Measurements from ENCODE around the gene CYGB. TPM values are rescaled to one million over a fixed set of nuclear protein-coding genes. Genes with fewer than 3 reads are reported as not detected.

The CYGB gene
- total and polyA plus RNA-seq, 2 of the 13 experiments (the other 11 are each of a cell fraction or from before 2014, with no cell fraction given), result 18.9 to 27.1 TPM

DNA sequence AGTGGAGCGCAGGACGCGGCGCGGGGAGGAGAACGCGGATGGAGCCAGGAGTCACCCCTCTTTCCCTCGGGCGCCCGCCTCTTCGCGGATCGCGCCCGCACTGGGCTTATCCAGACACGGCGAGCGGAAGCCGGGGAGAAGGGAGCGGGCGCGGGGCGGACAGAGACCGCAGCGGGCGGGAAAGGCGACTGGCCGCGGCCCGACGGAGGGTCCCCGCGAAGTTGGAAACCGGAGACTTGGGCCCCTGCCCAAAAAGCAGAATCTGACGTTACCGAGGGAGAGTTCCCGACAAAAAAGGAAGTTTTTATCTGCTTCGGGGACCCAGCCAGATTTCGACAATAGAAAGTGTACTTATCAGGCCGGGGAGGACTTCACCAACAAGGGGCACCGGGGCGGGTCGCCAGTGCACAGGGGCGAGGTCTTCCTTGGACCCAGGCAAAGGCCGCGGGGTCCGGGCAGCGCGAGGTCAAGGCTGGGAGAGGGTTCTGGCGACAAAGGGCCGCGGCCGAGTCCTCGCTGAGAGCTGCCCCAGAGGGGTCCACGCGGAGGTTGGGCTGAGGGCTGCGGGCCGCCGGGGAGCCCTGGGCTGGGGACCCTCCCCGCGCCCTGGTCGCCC lies 47.6 kb upstream of the CYGB start (continued):
- TF ChIP-seq TAF15 (IDR thresholded peaks at IDR 0.05; ENCODE audit: low read depth, low read length, poor library complexity, severe bottlenecking) (peak; percentile 84), KLF12 (CRISPR knock-in tag; IDR thresholded peaks at IDR 0.05; ENCODE audit: borderline replicate concordance) (no peak), ZNF12 (CRISPR knock-in tag; IDR thresholded peaks at IDR 0.05) (no peak), ZNF720 (CRISPR knock-in tag; IDR thresholded peaks at IDR 0.05) (no peak), SMC3 (IDR thresholded peaks at IDR 0.05; ENCODE audit: low read length) (no peak), ZNF782 (CRISPR knock-in tag; IDR thresholded peaks at IDR 0.05; ENCODE audit: borderline replicate concordance) (no peak), HES4 (CRISPR knock-in tag; IDR thresholded peaks at IDR 0.05; ENCODE audit: borderline replicate concordance) (no peak), ZNF839 (CRISPR knock-in tag; IDR thresholded peaks at IDR 0.05; ENCODE audit: borderline replicate concordance) (no peak), FOXC1 (CRISPR knock-in tag; IDR thresholded peaks at IDR 0.05; ENCODE audit: borderline replicate concordance) (peak; percentile 53; the same call in 1 of the 2 replicates), ZFX (CRISPR knock-in tag; IDR thresholded peaks at IDR 0.05; ENCODE audit: low read depth) (no peak), HHEX (CRISPR knock-in tag; IDR thresholded peaks at IDR 0.05) (no peak), ZNF703 (CRISPR knock-in tag; IDR thresholded peaks at IDR 0.05; ENCODE audit: borderline replicate concordance) (no peak), ZFP62 (CRISPR knock-in tag; IDR thresholded peaks at IDR 0.05) (no peak), PRMT3 (CRISPR knock-in tag; IDR thresholded peaks at IDR 0.05; ENCODE audit: borderline replicate concordance, low read depth) (no peak), SPEN (CRISPR knock-in tag; IDR thresholded peaks at IDR 0.05; ENCODE audit: low read depth) (no peak), SRY (CRISPR knock-in tag; IDR thresholded peaks at IDR 0.05) (no peak)
- TF ChIP-seq, protein P1, sequence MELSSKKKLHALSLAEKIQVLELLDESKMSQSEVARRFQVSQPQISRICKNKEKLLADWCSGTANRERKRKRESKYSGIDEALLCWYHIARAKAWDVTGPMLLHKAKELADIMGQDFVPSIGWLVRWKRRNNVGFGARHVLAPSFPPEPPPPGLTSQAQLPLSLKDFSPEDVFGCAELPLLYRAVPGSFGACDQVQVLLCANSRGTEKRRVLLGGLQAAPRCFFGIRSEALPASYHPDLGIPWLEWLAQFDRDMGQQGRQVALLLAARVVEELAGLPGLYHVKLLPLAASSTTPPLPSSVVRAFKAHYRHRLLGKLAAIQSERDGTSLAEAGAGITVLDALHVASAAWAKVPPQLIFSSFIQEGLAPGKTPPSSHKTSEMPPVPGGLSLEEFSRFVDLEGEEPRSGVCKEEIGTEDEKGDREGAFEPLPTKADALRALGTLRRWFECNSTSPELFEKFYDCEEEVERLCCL (CRISPR knock-in tag; IDR thresholded peaks at IDR 0.05; ENCODE audit: borderline replicate concordance), result 0 out of 2 replicates have a peak, but pooled peaks have one; percentile 52
- TF ChIP-seq, protein P2, sequence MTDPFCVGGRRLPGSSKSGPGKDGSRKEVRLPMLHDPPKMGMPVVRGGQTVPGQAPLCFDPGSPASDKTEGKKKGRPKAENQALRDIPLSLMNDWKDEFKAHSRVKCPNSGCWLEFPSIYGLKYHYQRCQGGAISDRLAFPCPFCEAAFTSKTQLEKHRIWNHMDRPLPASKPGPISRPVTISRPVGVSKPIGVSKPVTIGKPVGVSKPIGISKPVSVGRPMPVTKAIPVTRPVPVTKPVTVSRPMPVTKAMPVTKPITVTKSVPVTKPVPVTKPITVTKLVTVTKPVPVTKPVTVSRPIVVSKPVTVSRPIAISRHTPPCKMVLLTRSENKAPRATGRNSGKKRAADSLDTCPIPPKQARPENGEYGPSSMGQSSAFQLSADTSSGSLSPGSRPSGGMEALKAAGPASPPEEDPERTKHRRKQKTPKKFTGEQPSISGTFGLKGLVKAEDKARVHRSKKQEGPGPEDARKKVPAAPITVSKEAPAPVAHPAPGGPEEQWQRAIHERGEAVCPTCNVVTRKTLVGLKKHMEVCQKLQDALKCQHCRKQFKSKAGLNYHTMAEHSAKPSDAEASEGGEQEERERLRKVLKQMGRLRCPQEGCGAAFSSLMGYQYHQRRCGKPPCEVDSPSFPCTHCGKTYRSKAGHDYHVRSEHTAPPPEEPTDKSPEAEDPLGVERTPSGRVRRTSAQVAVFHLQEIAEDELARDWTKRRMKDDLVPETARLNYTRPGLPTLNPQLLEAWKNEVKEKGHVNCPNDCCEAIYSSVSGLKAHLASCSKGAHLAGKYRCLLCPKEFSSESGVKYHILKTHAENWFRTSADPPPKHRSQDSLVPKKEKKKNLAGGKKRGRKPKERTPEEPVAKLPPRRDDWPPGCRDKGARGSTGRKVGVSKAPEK (CRISPR knock-in tag; IDR thresholded peaks at IDR 0.05; ENCODE audit: borderline replicate concordance), result 0 out of 2 replicates have a peak, but pooled peaks have one; percentile 50
- TF ChIP-seq, protein P3, sequence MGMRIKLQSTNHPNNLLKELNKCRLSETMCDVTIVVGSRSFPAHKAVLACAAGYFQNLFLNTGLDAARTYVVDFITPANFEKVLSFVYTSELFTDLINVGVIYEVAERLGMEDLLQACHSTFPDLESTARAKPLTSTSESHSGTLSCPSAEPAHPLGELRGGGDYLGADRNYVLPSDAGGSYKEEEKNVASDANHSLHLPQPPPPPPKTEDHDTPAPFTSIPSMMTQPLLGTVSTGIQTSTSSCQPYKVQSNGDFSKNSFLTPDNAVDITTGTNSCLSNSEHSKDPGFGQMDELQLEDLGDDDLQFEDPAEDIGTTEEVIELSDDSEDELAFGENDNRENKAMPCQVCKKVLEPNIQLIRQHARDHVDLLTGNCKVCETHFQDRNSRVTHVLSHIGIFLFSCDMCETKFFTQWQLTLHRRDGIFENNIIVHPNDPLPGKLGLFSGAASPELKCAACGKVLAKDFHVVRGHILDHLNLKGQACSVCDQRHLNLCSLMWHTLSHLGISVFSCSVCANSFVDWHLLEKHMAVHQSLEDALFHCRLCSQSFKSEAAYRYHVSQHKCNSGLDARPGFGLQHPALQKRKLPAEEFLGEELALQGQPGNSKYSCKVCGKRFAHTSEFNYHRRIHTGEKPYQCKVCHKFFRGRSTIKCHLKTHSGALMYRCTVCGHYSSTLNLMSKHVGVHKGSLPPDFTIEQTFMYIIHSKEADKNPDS (CRISPR knock-in tag; IDR thresholded peaks at IDR 0.05), result no peak
- TF ChIP-seq, protein P4, sequence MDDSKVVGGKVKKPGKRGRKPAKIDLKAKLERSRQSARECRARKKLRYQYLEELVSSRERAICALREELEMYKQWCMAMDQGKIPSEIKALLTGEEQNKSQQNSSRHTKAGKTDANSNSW (CRISPR knock-in tag; IDR thresholded peaks at IDR 0.05; ENCODE audit: borderline replicate concordance), result no peak; the same call in 1 of the 2 replicates
